SW480 (cell line): ENCODE data around the gene MESP1.
"Not testable (repeated sequence)": the region's sequence is repeated elsewhere in the genome, so short reads cannot be mapped to it uniquely, and the experiment has no call there.

Experiments used
- DNase-seq: peaks from one replicate; pipeline ENCODE4 v3.0.0-alpha.2; 2016; ENCODE audit warnings: low spot score

Gene MESP1

GRCh38 chr15:89750560-89751542 lies at the start of gene MESP1:
TSS of gene MESP1 (minus strand) at chr15:89751249. CDS start at chr15:89751231, 18 bp downstream.
- peak; percentile 90 for DNase-seq

GRCh38 chr15:89799918-89800498 lies 49.0 kb upstream of the MESP1 start:
- no peak for DNase-seq

- DNase-seq = no peak
These were observed 48.2 kb upstream of the MESP1 start for GRCh38 chr15:89799011-89799911.

GRCh38 chr15:89797678-89798201 lies 46.7 kb upstream of the MESP1 start:
- no peak for DNase-seq

GRCh38 chr15:89795996-89796395 lies 44.9 kb upstream of the MESP1 start:
- no peak for DNase-seq

- DNase-seq = no peak
These were observed 43.7 kb upstream of the MESP1 start for GRCh38 chr15:89794627-89795241.

GRCh38 chr15:89792106-89792805 lies 41.2 kb upstream of the MESP1 start:
- DNase-seq = no peak

- DNase-seq = no peak
These were observed 39.6 kb upstream of the MESP1 start for GRCh38 chr15:89790661-89791060.

GRCh38 chr15:89790206-89790605 lies 39.2 kb upstream of the MESP1 start:
- DNase-seq = no peak

- not testable (repeated sequence) for DNase-seq
These were observed 37.5 kb upstream of the MESP1 start for GRCh38 chr15:89788585-89788984.

GRCh38 chr15:89787944-89788343 lies 36.9 kb upstream of the MESP1 start:
- DNase-seq = no peak

GRCh38 chr15:89785774-89786140 lies 34.7 kb upstream of the MESP1 start:
- no peak for DNase-seq

GRCh38 chr15:89785064-89785773 lies 34.2 kb upstream of the MESP1 start:
- DNase-seq = peak; percentile 71

- no peak for DNase-seq
These were observed 33.6 kb upstream of the MESP1 start for GRCh38 chr15:89784686-89784960.

GRCh38 chr15:89783861-89784685 lies 33.0 kb upstream of the MESP1 start:
- DNase-seq = no peak

GRCh38 chr15:89783111-89783860 lies 32.2 kb upstream of the MESP1 start:
- no peak for DNase-seq

- not testable (repeated sequence) for DNase-seq
These were observed 31.5 kb upstream of the MESP1 start for GRCh38 chr15:89782619-89782950.

- DNase-seq = no peak
These were observed 31.0 kb upstream of the MESP1 start for GRCh38 chr15:89781891-89782618.
